GM21825 (cell line): ENCODE measurements around the gene CTSE.

ENCODE experiments used
- ATAC-seq: cut with Tn5 transposase; IDR thresholded peaks from one replicate; pipeline ENCODE4 v1.9.1; 2021; ENCODE audit warnings: mild to moderate bottlenecking, moderate library complexity; ENCODE audit not compliant: unreplicated experiment

CTSE gene

GRCh38 chr1:205994346-205994745 lies 29.3 kb downstream of the CTSE start:
- ATAC-seq, result no peak

- ATAC-seq, result no peak
These were observed 30.6 kb downstream of the CTSE start for GRCh38 chr1:205993068-205993467.

DNA sequence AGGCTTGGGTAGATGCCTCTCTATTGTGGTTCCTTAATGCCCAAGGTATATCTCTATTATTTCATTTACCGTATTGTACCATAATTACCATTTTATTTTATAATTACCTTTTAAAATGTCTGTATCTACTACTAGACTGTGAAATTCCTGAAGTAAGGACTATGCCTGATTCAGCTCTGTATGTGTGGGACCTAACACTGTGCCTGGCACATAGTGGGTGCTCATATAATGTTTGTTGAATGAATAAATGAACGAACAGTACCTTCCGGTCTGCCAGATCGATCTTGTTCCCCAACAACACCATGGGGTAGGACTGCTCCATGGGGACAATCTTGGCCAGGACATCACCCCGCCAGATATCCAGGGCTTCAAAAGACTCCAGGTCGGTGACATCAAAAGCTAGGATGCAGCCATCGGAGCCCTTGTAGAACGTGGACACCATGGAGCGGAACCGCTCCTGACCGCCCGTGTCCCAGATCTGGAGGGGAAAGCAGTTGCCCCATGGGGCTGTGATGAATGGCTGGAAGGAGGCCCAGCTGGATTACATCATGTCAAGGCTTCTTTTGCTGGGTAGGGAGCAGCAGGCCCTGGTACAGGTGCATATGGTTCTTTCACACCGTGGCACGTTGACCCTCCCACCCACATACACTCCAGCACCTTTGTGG lies 31.3 kb downstream of the CTSE start:
- no peak for ATAC-seq

DNA sequence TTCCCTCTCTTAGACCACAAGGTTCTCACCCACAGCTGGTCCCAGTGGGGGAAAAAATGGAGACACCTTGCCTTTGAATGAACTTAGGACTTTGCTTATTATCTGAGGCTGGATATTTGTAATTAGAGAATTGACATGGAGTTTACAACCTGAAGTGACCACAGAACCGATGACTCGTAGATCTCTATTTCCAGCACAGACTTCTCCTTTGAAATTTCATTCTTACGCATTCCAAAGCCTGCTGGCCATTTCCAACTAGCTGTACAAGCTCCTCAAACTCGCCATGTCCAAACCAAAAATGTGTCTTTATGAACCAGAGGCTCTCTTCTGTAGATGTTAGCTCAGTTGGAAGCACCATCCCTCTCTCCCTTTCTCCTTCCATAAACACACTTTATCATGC lies 32.5 kb downstream of the CTSE start:
- no peak for ATAC-seq

DNA sequence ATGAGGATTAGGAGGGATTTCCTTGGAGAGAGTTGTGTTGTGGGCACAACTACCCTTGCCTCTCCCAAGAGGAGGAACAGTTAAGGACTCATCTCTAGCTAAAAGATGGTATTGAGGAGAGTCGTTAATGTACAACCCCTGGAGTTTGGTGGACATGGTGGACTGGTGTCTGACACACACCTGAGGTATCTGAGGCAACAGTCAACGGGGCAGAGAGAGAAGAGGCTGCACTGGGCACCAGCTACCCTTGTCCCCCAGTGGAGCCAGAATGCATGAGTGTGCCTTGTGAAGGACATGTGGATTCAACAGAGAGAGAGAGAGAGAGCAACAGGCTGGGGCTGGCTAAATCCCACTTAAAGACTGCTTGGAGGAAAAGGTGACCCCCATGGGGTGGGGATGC lies 33.5 kb downstream of the CTSE start:
- no peak for ATAC-seq

GRCh38 chr1:205989786-205990185 lies 33.9 kb downstream of the CTSE start:
- no peak for ATAC-seq

GRCh38 chr1:205988585-205988995 lies 35.1 kb downstream of the CTSE start:
- no peak for ATAC-seq

GRCh38 chr1:205986861-205987260 lies 36.8 kb downstream of the CTSE start:
- no peak for ATAC-seq

DNA sequence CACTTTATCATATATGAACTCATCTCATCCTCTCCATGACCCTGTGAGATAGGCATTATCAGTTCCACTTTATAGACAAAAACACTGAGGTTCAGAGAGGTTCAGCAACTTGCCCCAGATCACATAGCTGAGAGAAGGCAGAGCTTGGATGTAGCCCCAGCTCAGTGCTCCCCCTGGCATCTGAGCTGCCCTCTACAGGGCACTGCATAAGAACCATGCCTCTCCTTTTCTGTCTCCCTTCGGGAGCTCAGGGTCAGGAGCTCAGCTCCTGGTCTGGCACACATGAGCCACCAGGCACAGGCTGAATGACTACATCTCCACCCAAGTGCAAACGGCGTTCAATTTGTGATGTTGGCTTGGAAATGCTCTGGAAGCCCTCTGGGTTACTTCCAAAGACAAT lies 37.4 kb downstream of the CTSE start:
- ATAC-seq, result no peak

GRCh38 chr1:205985330-205986005 lies 38.2 kb downstream of the CTSE start:
- ATAC-seq, result no peak

GRCh38 chr1:205983925-205984725 lies 39.6 kb downstream of the CTSE start:
- ATAC-seq, result peak; percentile 52

DNA sequence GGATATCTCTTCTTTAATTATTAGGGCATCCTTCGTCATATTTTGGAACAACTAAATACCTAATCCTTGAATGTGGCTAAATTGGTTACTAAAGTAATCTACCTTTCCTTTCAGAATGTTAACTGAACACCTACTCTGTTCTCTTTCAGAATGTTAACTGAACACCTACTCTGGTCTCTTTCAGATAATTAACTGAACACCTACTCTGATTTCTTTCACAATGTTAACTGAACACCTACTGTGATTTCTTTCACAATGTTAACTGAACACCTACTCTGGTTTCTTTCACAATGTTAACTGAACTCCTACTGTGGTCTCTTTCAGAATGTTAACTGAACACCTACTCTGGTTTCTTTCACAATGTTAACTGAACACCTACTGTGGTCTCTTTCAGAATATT lies 42.4 kb downstream of the CTSE start:
- ATAC-seq, result no peak

- no peak for ATAC-seq
These were observed 43.3 kb downstream of the CTSE start for GRCh38 chr1:205980237-205980870.

- no peak for ATAC-seq
These were observed 44.4 kb downstream of the CTSE start for GRCh38 chr1:205979301-205979700.

GRCh38 chr1:205978676-205979075 lies 45.0 kb downstream of the CTSE start:
- no peak for ATAC-seq

GRCh38 chr1:205977402-205978014 lies 46.2 kb downstream of the CTSE start:
- ATAC-seq, result no peak

- no peak for ATAC-seq
These were observed 46.8 kb downstream of the CTSE start for GRCh38 chr1:205976708-205977401.

- ATAC-seq, result no peak
These were observed 47.7 kb downstream of the CTSE start for GRCh38 chr1:205976036-205976435.

DNA sequence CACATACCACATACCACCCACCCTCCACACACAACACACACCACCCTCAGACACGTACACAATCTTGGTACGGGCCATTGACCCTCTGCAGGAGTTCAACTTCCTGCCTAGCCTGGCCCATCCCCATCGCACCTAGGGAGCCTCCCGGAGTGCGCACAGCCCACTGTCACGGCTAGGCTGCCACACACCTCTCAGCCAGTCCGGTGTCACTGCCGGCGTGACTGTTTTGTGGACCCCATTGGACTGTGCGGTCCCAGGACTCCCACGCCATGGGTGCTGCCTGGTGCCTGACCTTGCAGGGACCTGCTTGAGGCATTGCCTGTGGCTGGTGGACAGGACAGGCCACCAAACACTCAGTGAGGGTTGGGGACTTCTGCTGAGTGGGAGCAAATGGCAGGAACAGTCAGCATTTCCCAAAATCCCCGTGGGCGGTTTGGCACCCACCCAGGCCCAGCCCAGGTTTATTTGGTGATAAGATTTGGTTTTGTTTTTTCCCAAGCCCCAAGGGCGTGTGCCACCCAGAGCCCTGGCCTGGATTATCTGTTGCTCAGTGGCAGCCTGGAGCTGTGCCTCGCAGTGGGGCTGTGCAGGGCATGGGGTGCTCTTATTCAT lies 48.2 kb downstream of the CTSE start:
- no peak for ATAC-seq

DNA sequence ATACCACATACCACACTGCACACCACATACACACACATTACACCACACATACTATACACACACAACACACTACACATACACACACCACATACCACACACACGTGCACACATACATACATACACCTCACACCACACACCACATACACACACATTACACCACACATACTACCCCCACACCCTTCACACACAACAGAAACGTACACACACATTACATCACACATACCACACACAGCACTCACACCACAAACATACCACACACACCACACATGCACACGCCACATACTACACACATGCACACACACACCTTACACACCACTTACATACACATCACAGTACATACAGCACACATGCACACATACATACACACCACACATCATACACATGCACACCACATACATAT lies 49.0 kb downstream of the CTSE start:
- ATAC-seq, result no peak
